NCI-H2107 treated with DMSO at 0.1 percent for 48 hours (cell line): ENCODE results near the gene CAMK2G.

ENCODE experiments used
- DNase-seq: peaks from one replicate; lab custom pipeline; 2025; ENCODE audit not compliant: unreplicated experiment; lab: John Stamatoyannopoulos, UW

The CAMK2G gene

DNA sequence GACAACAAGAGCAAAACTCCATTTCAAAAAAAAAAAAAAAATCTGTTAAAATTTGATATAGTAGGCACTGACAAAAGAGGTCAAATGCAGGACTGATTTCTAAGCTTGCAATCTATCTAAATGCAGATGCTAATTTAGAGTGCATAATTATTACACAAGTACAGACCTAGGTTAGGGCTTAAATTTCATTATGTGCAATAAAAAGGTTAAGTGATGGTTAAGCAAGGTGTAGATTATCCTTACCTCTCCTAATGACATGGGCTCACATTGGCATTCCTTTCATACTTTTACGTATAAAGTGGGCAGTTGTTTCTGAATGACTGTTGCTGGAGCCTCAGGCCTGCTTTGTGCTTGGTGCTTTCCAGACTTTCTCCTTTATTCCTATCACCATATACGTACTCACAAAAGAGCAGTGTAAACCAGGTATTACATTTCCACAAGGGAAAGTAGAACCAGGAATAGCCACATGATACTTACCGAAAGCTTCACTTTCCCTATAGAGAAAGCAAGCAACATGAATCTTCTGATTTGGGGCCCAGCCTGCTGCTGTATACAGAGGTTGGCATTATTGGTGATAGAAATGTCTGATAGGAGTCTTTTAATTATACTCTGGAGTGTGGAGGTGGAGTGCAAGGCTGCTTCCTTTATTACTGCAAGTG, 94.7 kb downstream of the CAMK2G start:
- DNase-seq = no peak

- no peak for DNase-seq
Observed at GRCh38 chr10:73779018-73779417, 95.3 kb downstream of the CAMK2G start.

GRCh38 chr10:73774637-73775036, 99.7 kb downstream of the CAMK2G start:
- no peak for DNase-seq

DNA sequence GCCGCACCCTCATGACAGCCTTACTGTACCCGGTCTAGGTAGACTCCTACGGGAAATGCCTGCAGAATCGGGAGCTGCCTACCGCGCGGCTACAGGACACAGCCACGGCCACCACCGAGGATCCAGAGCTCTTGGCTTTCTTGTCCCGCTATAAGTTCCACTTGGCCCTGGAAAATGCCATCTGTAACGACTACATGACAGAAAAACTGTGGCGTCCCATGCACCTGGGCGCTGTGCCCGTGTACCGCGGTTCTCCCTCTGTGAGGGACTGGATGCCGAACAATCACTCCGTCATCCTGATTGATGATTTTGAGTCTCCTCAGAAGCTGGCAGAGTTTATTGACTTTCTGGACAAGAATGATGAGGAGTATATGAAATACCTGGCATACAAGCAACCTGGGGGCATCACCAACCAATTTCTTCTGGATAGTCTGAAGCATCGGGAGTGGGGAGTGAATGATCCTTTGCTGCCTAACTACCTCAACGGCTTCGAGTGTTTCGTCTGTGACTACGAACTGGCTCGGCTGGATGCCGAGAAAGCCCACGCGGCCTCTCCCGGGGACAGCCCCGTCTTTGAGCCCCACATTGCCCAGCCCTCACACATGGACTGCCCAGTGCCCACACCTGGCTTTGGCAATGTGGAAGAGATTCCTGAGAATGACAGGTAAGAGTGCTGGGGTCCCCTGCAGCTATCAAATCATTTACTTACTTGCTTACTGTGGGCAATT, 101.0 kb downstream of the CAMK2G start:
- DNase-seq = no peak

- DNase-seq = no peak
Observed at GRCh38 chr10:73772281-73773151, 101.8 kb downstream of the CAMK2G start.

DNA sequence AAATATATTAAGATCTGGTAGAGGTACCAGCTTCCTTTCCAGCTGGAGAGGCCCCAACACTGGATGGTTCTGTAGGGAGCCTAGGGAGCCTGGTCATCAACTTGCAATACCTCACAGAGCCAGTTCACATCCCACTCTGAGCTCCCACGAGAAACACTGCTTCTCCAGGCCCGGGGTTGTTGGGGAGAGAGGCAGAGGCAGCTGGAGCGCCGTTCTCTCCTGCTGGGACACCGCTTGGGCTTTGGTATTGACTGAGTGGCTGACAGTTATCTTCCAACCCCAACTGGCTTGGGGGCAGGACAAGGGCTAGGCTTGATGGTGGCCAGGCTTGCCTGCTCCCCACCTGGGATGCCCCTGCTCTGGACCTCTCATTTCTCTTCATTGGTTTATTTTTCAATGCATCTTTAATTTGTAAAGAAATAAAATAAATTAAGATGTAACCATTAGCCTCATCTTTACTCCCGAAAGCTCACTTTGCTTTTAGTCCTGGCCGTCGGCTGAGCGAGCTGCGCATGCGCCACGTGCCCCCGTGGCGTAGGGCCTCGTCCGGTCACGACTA, 102.6 kb downstream of the CAMK2G start:
- no peak for DNase-seq

DNA sequence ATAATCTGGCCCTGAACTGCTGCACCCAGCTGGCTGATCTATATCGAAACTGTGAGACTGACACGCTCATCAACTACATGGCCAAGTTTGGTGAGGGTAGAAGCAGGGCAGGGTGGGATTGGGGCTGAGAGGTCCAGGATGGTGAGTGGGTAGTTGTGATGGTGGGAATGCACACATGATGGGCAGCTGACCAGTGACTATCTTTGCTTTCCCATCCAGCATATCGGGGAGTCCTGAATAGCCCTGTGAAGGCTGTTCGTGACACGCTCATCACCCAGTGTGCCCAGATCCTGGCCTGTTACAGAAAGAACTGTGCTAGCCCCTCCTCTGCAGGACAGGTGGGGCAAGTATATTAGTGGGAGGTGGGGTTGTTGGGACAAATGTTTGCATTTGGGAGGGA, 105.0 kb downstream of the CAMK2G start:
- no peak for DNase-seq

GRCh38 chr10:73768881-73769280, 105.5 kb downstream of the CAMK2G start:
- DNase-seq = peak; percentile 27

DNA sequence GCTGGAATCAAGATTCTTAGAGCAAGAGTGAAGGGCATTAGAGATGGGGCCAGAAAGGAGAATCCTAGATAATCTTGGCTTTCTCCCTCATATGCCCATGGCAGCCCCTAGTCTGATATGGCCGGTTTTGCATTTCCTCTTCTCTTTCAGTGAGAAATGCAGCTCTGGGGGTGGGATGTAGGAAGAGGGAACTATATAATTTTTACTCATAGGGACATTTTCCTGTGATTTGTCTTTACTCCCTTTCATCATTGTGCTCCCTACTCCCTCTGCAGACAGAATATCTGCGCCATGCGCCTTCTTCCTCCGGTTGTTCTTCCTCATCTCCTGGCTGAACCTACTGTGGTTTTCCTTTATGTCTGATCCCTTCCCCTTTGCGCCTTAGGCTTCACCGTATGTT, 109.3 kb downstream of the CAMK2G start:
- no peak for DNase-seq

GRCh38 chr10:73763343-73763742, 111.0 kb downstream of the CAMK2G start:
- DNase-seq = no peak

DNA sequence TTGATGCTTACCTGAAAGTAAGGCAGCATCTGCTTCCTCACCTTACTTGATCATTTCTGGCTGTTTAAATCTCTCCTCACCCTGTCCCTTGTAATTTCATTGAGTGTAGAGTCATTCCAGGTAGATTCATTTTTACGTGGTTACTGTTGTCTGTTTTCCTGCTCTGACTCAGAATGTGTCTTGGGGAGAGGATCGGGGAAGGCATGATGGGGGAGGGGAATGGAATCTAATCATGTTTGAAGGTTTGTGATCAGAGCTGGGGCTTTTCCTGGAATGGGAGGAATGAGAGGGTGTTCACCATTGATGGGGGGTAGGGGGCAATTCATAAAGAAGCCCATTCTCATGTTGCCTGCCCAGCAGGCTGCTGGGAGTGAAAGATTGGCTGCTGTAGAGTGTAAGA, 111.4 kb downstream of the CAMK2G start:
- no peak for DNase-seq
